ENCODE results near the gene C16orf46. TPM values are rescaled to one million over a fixed set of nuclear protein-coding genes. Genes with fewer than 3 reads are reported as not detected.

The C16orf46 gene
- total and polyA plus RNA-seq, 7 donors, result 0.06 to 1.3 (median 0.56) TPM

GRCh38 chr16:81106826-81107503, 29.9 kb upstream of the C16orf46 start:
- Histone ChIP-seq H3K9me3 (no peaks in the 10 kb centered on the region), H3K4me3 (no peak overlapping the region), H3K27me3 (ENCODE audit: insufficient read depth in 3 of 3, low read length in 2 of 3) (peaks cover 0 to 1% (median 0%) of the 10 kb centered on the region in 3 donors), H3K36me3 (ENCODE audit: insufficient read depth in 1 of 2, low read depth in 1 of 2) (no peaks in the 10 kb centered on the region), H3K27ac (no peak overlapping the region), H3K4me1 (no peaks in the 10 kb centered on the region)
- DNase-seq (no peak), ATAC-seq (no peak)
- 50 to 55% (median 51%) methylated on average over 8 of the region's 8 CpGs for WGBS, 3 donors
- no peak for TF ChIP-seq CTCF (IDR thresholded peaks at IDR 0.05)
- intact Hi-C loops (cut with DNase I), result no loop called here

GRCh38 chr16:81105946-81106345, 28.9 kb upstream of the C16orf46 start:
- peaks cover 0 to 1% (median 0%) of the 10 kb centered on the region in 3 donors for H3K27me3 ChIP-seq (ENCODE audit: insufficient read depth in 3 of 3, low read length in 2 of 3)
- no peaks in the 10 kb centered on the region for H3K9me3 ChIP-seq
- H3K4me3 ChIP-seq, result no peak overlapping the region
- no peaks in the 10 kb centered on the region for H3K36me3 ChIP-seq (ENCODE audit: insufficient read depth in 1 of 2, low read depth in 1 of 2)
- H3K27ac ChIP-seq, result no peak overlapping the region
- no peaks in the 10 kb centered on the region for H3K4me1 ChIP-seq
- intact Hi-C loops (cut with DNase I), result no loop called here
- no peak for TF ChIP-seq CTCF (IDR thresholded peaks at IDR 0.05)
- ATAC-seq (no peak), DNase-seq (no peak)
- 78 to 97% (median 95%) methylated on average over 1 of the region's 1 CpG for WGBS, 3 donors

GRCh38 chr16:81101702-81102101, 24.7 kb upstream of the C16orf46 start:
- no peaks in the 10 kb centered on the region for H3K27me3 ChIP-seq (ENCODE audit: insufficient read depth in 3 of 3, low read length in 2 of 3)
- no peak overlapping the region for H3K27ac ChIP-seq
- H3K9me3 ChIP-seq, result no peaks in the 10 kb centered on the region
- H3K36me3 ChIP-seq (ENCODE audit: insufficient read depth in 1 of 2, low read depth in 1 of 2), result no peaks in the 10 kb centered on the region
- ATAC-seq (no peak), DNase-seq (no peak)
- H3K4me3 ChIP-seq, result no peak overlapping the region
- no peak for TF ChIP-seq CTCF (IDR thresholded peaks at IDR 0.05)
- WGBS, 3 donors, result 90 to 93% (median 91%) methylated on average over 9 of the region's 9 CpGs
- no peaks in the 10 kb centered on the region for H3K4me1 ChIP-seq
- intact Hi-C loops (cut with DNase I), result no loop called here

GRCh38 chr16:81099958-81100357, 22.9 kb upstream of the C16orf46 start:
- intact Hi-C loops (cut with DNase I), result loop anchor here (5.0 to 10.0 kb wide), 2 partner anchors 63 to 215 kb away; partner anchors contain the start of genes GAN (in 2 of the 2) and ATMIN (in 1 of the 2)
- Histone ChIP-seq H3K9me3 (no peaks in the 10 kb centered on the region), H3K4me3 (no peak overlapping the region), H3K4me1 (peaks cover 2% of the 10 kb centered on the region), H3K27ac (no peak overlapping the region), H3K27me3 (ENCODE audit: insufficient read depth in 3 of 3, low read length in 2 of 3) (no peaks in the 10 kb centered on the region), H3K36me3 (ENCODE audit: insufficient read depth in 1 of 2, low read depth in 1 of 2) (no peaks in the 10 kb centered on the region)
- no peak for ATAC-seq
- no peak for TF ChIP-seq CTCF (IDR thresholded peaks at IDR 0.05)
- no peak for DNase-seq

- Histone ChIP-seq H3K27ac (no peak overlapping the region), H3K4me1 (peaks cover 4% of the 10 kb centered on the region), H3K27me3 (ENCODE audit: insufficient read depth in 3 of 3, low read length in 2 of 3) (no peaks in the 10 kb centered on the region), H3K9me3 (no peaks in the 10 kb centered on the region), H3K4me3 (no peak overlapping the region), H3K36me3 (ENCODE audit: insufficient read depth in 1 of 2, low read depth in 1 of 2) (no peaks in the 10 kb centered on the region)
- intact Hi-C loops (cut with DNase I), result loop anchor here (5.0 to 10.0 kb wide), 2 partner anchors 60 to 218 kb away; partner anchors contain the start of genes GAN (in 2 of the 2) and ATMIN (in 1 of the 2)
- no peak for DNase-seq
- TF ChIP-seq CTCF (IDR thresholded peaks at IDR 0.05), result no peak
- 83 to 90% (median 88%) methylated on average over 6 of the region's 6 CpGs for WGBS, 3 donors
- ATAC-seq, result no peak
Observed at GRCh38 chr16:81097230-81097629, 20.2 kb upstream of the C16orf46 start.

Data from psoas muscle (tissue), 8 donors.